GM12878 (cell line): ENCODE results near the gene MUC5B. TPM values are rescaled to one million over a fixed set of nuclear protein-coding genes. Genes with fewer than 3 reads are reported as not detected.

ENCODE experiments used
- ATAC-seq: fragments of 200-7000 bp; cut with Tn5 transposase; 3 replicates; pipeline ENCODE4 v1.9.1; 2020; ENCODE audit warnings: mild to moderate bottlenecking, moderate library complexity
- BruUV-seq: library from RNA; stranded (reverse); fragments of 400-500 nt; replicated peaks from 2 replicates; lab custom pipeline; 2021; lab: Mats Ljungman, UMichigan
- CTCF ChIA-PET: fragments of 300-600 bp; sonication (Branson Sonifier 250); formaldehyde crosslinking; extraction: SDS; loops from one replicate; lab custom pipeline; 2021; ENCODE audit warnings: inconsistent platforms; lab: Yijun Ruan, JAX
- POLR2A ChIA-PET: fragments of 350-600 bp; formaldehyde crosslinking; extraction: SDS; loops from one replicate; lab custom pipeline; 2021; ENCODE audit warnings: inconsistent platforms; lab: Charles Lee
- RAD21 ChIA-PET: fragments of 300-600 bp; sonication (Branson Sonifier 250); formaldehyde crosslinking; loops from one replicate; lab custom pipeline; 2023; ENCODE audit warnings: antibody characterized with exemption; ENCODE audit not compliant: unreplicated experiment; lab: Charles Lee
- SMC1A ChIA-PET: fragments of 300-600 bp; sonication (Branson Sonifier 250); formaldehyde crosslinking; loops from one replicate; lab custom pipeline; 2023; ENCODE audit not compliant: unreplicated experiment, uncharacterized antibody; lab: Charles Lee
- DNase-seq: peaks from one replicate; pipeline ENCODE4 v3.0.0-alpha.2; 2011; ENCODE audit warnings: low read depth, low spot score
- FAIRE-seq: peaks from 3 replicates; lab custom pipeline; 2011; peaks lifted over from hg19 to GRCh38; lab: Jason Lieb, UNC
- H2AFZ ChIP-seq: 2 replicates; pipeline ENCODE4 v1.6.0; 2011; ENCODE audit warnings: low read depth, low read length, control low read depth; ENCODE audit not compliant: control insufficient read depth
- H3K27ac ChIP-seq: 2 replicates; pipeline ENCODE4 v1.5.1; 2011; ENCODE audit warnings: control low read depth; ENCODE audit not compliant: control insufficient read depth, insufficient read depth
- H3K27me3 ChIP-seq, 2 experiments: replicated peaks in 1 of 2; 2 replicates each; pipeline versions ENCODE4 v1.6.0 to v1.6.1; 2011; ENCODE audit warnings: low read length in 1 of 2; ENCODE audit not compliant: control insufficient read depth in 2 of 2, insufficient read depth in 2 of 2
- H3K36me3 ChIP-seq, 2 experiments: 2 replicates each; pipeline ENCODE4 v1.5.1; 2011; ENCODE audit warnings: low read length in 1 of 2; ENCODE audit not compliant: control insufficient read depth in 2 of 2, insufficient read depth in 2 of 2
- H3K4me1 ChIP-seq: 2 replicates; pipeline ENCODE4 v1.6.1; 2011; ENCODE audit warnings: mild to moderate bottlenecking, low read length, moderate library complexity, mixed read lengths; ENCODE audit not compliant: control insufficient read depth, insufficient read depth
- H3K4me2 ChIP-seq: 2 replicates; pipeline ENCODE4 v1.6.0; 2011; ENCODE audit warnings: control low read depth; ENCODE audit not compliant: control insufficient read depth, insufficient read depth
- H3K4me3 ChIP-seq: fragments of 200-600 bp; sonication (generic); 2 replicates; pipeline ENCODE4 v1.5.1; 2016
- H3K79me2 ChIP-seq: 2 replicates; pipeline ENCODE4 v1.6.0; 2011; ENCODE audit warnings: low read length; ENCODE audit not compliant: control insufficient read depth, insufficient read depth
- H3K9ac ChIP-seq: 2 replicates; pipeline ENCODE4 v1.8.0; 2011; ENCODE audit warnings: low read length, control low read depth, mixed read lengths; ENCODE audit not compliant: control insufficient read depth, insufficient read depth
- H3K9me3 ChIP-seq: replicated peaks from 3 replicates; pipeline ENCODE4 v1.5.1; 2011; ENCODE audit warnings: mild to moderate bottlenecking, low read length; ENCODE audit not compliant: control insufficient read depth, insufficient read depth
- H4K20me1 ChIP-seq: 2 replicates; pipeline ENCODE4 v1.6.0; 2011; ENCODE audit not compliant: control insufficient read depth, insufficient read depth
- ELK1 ChIP-seq: IDR thresholded peaks from 2 replicates; pipeline ENCODE4 v1.6.1; 2012; ENCODE audit warnings: low read depth, low read length, improper control_type of control experiment
- MTA3 ChIP-seq: IDR thresholded peaks from 2 replicates; pipeline ENCODE4 v1.6.1; 2012; ENCODE audit warnings: low read length, inconsistent platforms, borderline replicate concordance
- POLR2A ChIP-seq: IDR thresholded peaks from 2 replicates; pipeline ENCODE4 v1.6.1; 2011; ENCODE audit warnings: low read depth, mild to moderate bottlenecking, low read length
- RAD51 ChIP-seq: fragments of 450-650 bp; IDR thresholded peaks from 2 replicates; pipeline ENCODE4 v1.6.1; 2016; ENCODE audit warnings: moderate library complexity, mild to moderate bottlenecking, inconsistent platforms
- SMARCA5 ChIP-seq: fragments of 450-650 bp; IDR thresholded peaks from 2 replicates; pipeline ENCODE4 v1.6.1; 2017; ENCODE audit warnings: mild to moderate bottlenecking
- STAT3 ChIP-seq: IDR thresholded peaks from 2 replicates; pipeline ENCODE4 v1.6.1; 2011; ENCODE audit warnings: low read depth, low read length, improper control_type of control experiment
- TBL1XR1 ChIP-seq: IDR thresholded peaks from 2 replicates; pipeline ENCODE4 v1.6.1; 2012; ENCODE audit warnings: low read depth, low read length, improper control_type of control experiment
- TCF3 ChIP-seq: IDR thresholded peaks from 2 replicates; pipeline ENCODE4 v1.6.1; 2012; ENCODE audit warnings: low read depth, mild to moderate bottlenecking, low read length, borderline replicate concordance; ENCODE audit not compliant: insufficient read depth
- WGBS: methylation state at CpG from one replicate; pipeline ENCODE4 v1.1.6; 2016; ENCODE audit warnings: low lambda C conversion rate; ENCODE audit not compliant: insufficient replicate concordance, insufficient coverage; ENCODE audit errors: missing lambda C conversion rate; 5-methylcytosine and 5-hydroxymethylcytosine counted together
- in situ Hi-C: fragments of 300-500 bp; cut with MboI; formaldehyde crosslinking; loops from 9 replicates; pipeline ENCODE4 v1.14.3; 2018; ENCODE audit warnings: mixed read lengths
- intact Hi-C: fragments of 100-400 bp; cut with micrococcal nuclease; formaldehyde crosslinking; loops from one replicate; pipeline ENCODE4 v1.14.2; 2022; ENCODE audit not compliant: unreplicated experiment
- polyA plus RNA-seq, 11 experiments: library from polyadenylated mRNA; depleted of rRNA in 4 of 11; unstranded in 6 of 11; stranded (reverse) in 5 of 11; fragments of >200 nt; fragmentation: Nextera tagmentation in 4 of 11; fragmentation: Illumina TruSeq in 1 of 11; extraction: Ambion mirVana in 4 of 11; extraction: Trizol in 1 of 11; gene quantifications; 1 replicate in 1 of 11; 2 replicates in 10 of 11; pipeline versions ENCODE4 v1.2.1 to v1.2.3, GENCODE V29; 2011 to 2016; ENCODE audit warnings: inconsistent platforms in 2 of 11, missing spikeins in 2 of 11, low read depth in 1 of 11
- total RNA-seq, 4 experiments: library from RNA; depleted of rRNA in 3 of 4; stranded (reverse); fragments of >200 nt in 3 of 4; fragmentation: Illumina TruSeq in 1 of 4; extraction: Trizol in 1 of 4; gene quantifications; 2 replicates each; pipeline versions ENCODE4 v1.2.1 to v1.2.3, GENCODE V29; 2013 to 2021
- TF ChIP-seq, protein P1 (sequence below): fragments of 450-650 bp; IDR thresholded peaks from 2 replicates; pipeline ENCODE4 v1.6.1; 2014; ENCODE audit warnings: mild to moderate bottlenecking

MUC5B gene
- total and polyA plus RNA-seq, 10 of the 15 experiments (the other 5 are each of a cell fraction or from before 2014, with no cell fraction given) = 1.5 TPM; not detected in 9

- H3K36me3 ChIP-seq = no peaks in the 10 kb centered on the region
- ChIA-PET POLR2A (no interaction called here), CTCF (no interaction called here), SMC1A (no interaction called here), RAD21 (no interaction called here)
- no peaks in the 10 kb centered on the region for H3K27me3 ChIP-seq
- no peaks in the 10 kb centered on the region for H3K79me2 ChIP-seq
- DNase-seq (no peak), ATAC-seq (no peak), FAIRE-seq (no peak)
- no peaks in the 10 kb centered on the region for H3K9me3 ChIP-seq
- 59% methylated on average over 30 of the region's 30 CpGs for WGBS
- no peaks in the 10 kb centered on the region for H4K20me1 ChIP-seq
- in situ Hi-C loops = no loop called here
- no peak overlapping the region for H3K4me2 ChIP-seq
- no TSS peak for BruUV-seq
- H3K4me1 ChIP-seq = no peaks in the 10 kb centered on the region
- H2AFZ ChIP-seq = no peak overlapping the region
- no peak overlapping the region for H3K4me3 ChIP-seq
- no peak overlapping the region for H3K9ac ChIP-seq
- H3K27ac ChIP-seq = no peak overlapping the region
- intact Hi-C loops = no loop called here
- TF ChIP-seq MTA3 (no peak), SMARCA5 (no peak), RAD51 (no peak), ELK1 (no peak), STAT3 (no peak), POLR2A (no peak), TCF3 (no peak), TBL1XR1 (no peak)
- TF ChIP-seq, protein P1, sequence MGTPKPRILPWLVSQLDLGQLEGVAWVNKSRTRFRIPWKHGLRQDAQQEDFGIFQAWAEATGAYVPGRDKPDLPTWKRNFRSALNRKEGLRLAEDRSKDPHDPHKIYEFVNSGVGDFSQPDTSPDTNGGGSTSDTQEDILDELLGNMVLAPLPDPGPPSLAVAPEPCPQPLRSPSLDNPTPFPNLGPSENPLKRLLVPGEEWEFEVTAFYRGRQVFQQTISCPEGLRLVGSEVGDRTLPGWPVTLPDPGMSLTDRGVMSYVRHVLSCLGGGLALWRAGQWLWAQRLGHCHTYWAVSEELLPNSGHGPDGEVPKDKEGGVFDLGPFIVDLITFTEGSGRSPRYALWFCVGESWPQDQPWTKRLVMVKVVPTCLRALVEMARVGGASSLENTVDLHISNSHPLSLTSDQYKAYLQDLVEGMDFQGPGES = no peak
These were observed 10.0 kb downstream of the MUC5B start for GRCh38 chr11:1232883-1233321.
